ENCODE data around the gene EFCAB5. TPM values are rescaled to one million over a fixed set of nuclear protein-coding genes. Genes with fewer than 3 reads are reported as not detected.

The EFCAB5 gene
- polyA plus RNA-seq, 1 donor (not counting 4 experiments of a cell fraction or from before 2014, with no cell fraction given): 0.17 TPM

GRCh38 chr17:30153463-30153862 is 212.0 kb downstream of the EFCAB5 start:
- Histone ChIP-seq H2AFZ (ENCODE audit: control insufficient read depth, low read length) (no peak overlapping the region), H3K79me2 (ENCODE audit: control insufficient read depth, insufficient read depth, low read length) (peaks cover 55% of the 10 kb centered on the region), H3K9me1 (ENCODE audit: control insufficient read depth, extremely low read depth, insufficient read depth, low read length) (no peaks in the 10 kb centered on the region), H4K20me1 (ENCODE audit: control insufficient read depth, extremely low read depth, insufficient read depth, low read length) (peaks cover 4% of the 10 kb centered on the region), H3K4me2 (ENCODE audit: control insufficient read depth, extremely low read depth, insufficient read depth, low read depth, low read length) (no peak overlapping the region), H3K36me3 (ENCODE audit: control insufficient read depth in 2 of 2, extremely low read depth in 1 of 2, insufficient read depth in 2 of 2, low read length in 2 of 2) (peaks cover 1 to 4% of the 10 kb centered on the region in 2 experiments), H3K27me3 (ENCODE audit: control insufficient read depth, extremely low read depth, insufficient read depth, low read length) (no peaks in the 10 kb centered on the region), H3K4me3 (ENCODE audit: control insufficient read depth in 2 of 3, extremely low read depth in 1 of 3, insufficient read depth in 2 of 3, low read depth in 1 of 3, low read length in 3 of 3) (no peak overlapping the region), H3K9ac (ENCODE audit: control insufficient read depth, extremely low read depth, insufficient read depth, low read length) (no peak overlapping the region), H3K27ac (ENCODE audit: control insufficient read depth, insufficient read depth, low read length) (no peak overlapping the region), H3K4me1 (ENCODE audit: control insufficient read depth, extremely low read depth, insufficient read depth, low read length) (no peaks in the 10 kb centered on the region), H3K9me3 (ENCODE audit: control insufficient read depth, low read depth, low read length) (no peaks in the 10 kb centered on the region)
- DNase-seq (ENCODE audit: low read depth, low spot score): no peak
- FAIRE-seq: no peak
- dilution Hi-C loops (cut with MboI; ENCODE audit: extremely low pct_ligation_motif_present, low sequenced_read_pairs): no loop called here
- TF ChIP-seq EZH2 (IDR thresholded peaks at IDR 0.05; ENCODE audit: low read length) (no peak), CTCF (optimal IDR thresholded peaks at IDR 0.05 in 1 of 3, IDR thresholded peaks at IDR 0.05 in 1 of 3, conservative IDR thresholded peaks at IDR 0.05 in 1 of 3; ENCODE audit: extremely low read depth in 1 of 3, insufficient read depth in 2 of 3, low read length in 3 of 3) (no peak)

GRCh38 chr17:30155389-30155788 is 214.0 kb downstream of the EFCAB5 start:
- Histone ChIP-seq H3K9me3 (ENCODE audit: control insufficient read depth, low read depth, low read length) (no peaks in the 10 kb centered on the region), H3K27ac (ENCODE audit: control insufficient read depth, insufficient read depth, low read length) (no peak overlapping the region), H4K20me1 (ENCODE audit: control insufficient read depth, extremely low read depth, insufficient read depth, low read length) (no peaks in the 10 kb centered on the region), H3K36me3 (ENCODE audit: control insufficient read depth in 2 of 2, extremely low read depth in 1 of 2, insufficient read depth in 2 of 2, low read length in 2 of 2) (peaks cover 1 to 4% of the 10 kb centered on the region in 2 experiments), H3K27me3 (ENCODE audit: control insufficient read depth, extremely low read depth, insufficient read depth, low read length) (no peaks in the 10 kb centered on the region), H2AFZ (ENCODE audit: control insufficient read depth, low read length) (no peak overlapping the region), H3K79me2 (ENCODE audit: control insufficient read depth, insufficient read depth, low read length) (peaks cover 63% of the 10 kb centered on the region), H3K9ac (ENCODE audit: control insufficient read depth, extremely low read depth, insufficient read depth, low read length) (no peak overlapping the region), H3K4me1 (ENCODE audit: control insufficient read depth, extremely low read depth, insufficient read depth, low read length) (no peaks in the 10 kb centered on the region), H3K4me2 (ENCODE audit: control insufficient read depth, extremely low read depth, insufficient read depth, low read depth, low read length) (no peak overlapping the region), H3K9me1 (ENCODE audit: control insufficient read depth, extremely low read depth, insufficient read depth, low read length) (no peaks in the 10 kb centered on the region), H3K4me3 (ENCODE audit: control insufficient read depth in 2 of 3, extremely low read depth in 1 of 3, insufficient read depth in 2 of 3, low read depth in 1 of 3, low read length in 3 of 3) (no peak overlapping the region)
- TF ChIP-seq EZH2 (IDR thresholded peaks at IDR 0.05; ENCODE audit: low read length) (no peak), CTCF (optimal IDR thresholded peaks at IDR 0.05 in 1 of 3, IDR thresholded peaks at IDR 0.05 in 1 of 3, conservative IDR thresholded peaks at IDR 0.05 in 1 of 3; ENCODE audit: extremely low read depth in 1 of 3, insufficient read depth in 2 of 3, low read length in 3 of 3) (no peak)
- DNase-seq (ENCODE audit: low read depth, low spot score) (no peak), FAIRE-seq (no peak)
- dilution Hi-C loops (cut with MboI; ENCODE audit: extremely low pct_ligation_motif_present, low sequenced_read_pairs): no loop called here

Small RNA genes within 50 kb of the gene (small RNA-seq; reads per million reads assigned to genes)
- gene AC104984.5 (ENCODE audit: insufficient read length in 3 of 3, low read depth in 3 of 3, low replicate concordance in 1 of 3) (0 reads per million in 3 experiments), gene RNY4P13 (ENCODE audit: insufficient read length in 3 of 3, low read depth in 3 of 3, low replicate concordance in 1 of 3) (0 reads per million in 3 experiments)

Other genes starting within 250 kb of the EFCAB5 start
- gene SSH2, start 11.4 kb upstream of the EFCAB5 start, polyA plus RNA-seq: 11.3 to 23.1 TPM (median 13.9 TPM) in 3 replicates
- gene NSRP1, start 175.2 kb downstream of the EFCAB5 start, polyA plus RNA-seq: 9.0 to 12.7 TPM (median 10.1 TPM) in 3 replicates

Data from keratinocyte (primary cell).